Spleen (tissue), 11 donors: ENCODE measurements around the gene L3MBTL3. TPM values are rescaled to one million over a fixed set of nuclear protein-coding genes. Genes with fewer than 3 reads are reported as not detected.

ENCODE experiments used
- DNase-seq: peaks from one replicate; pipeline ENCODE4 v3.0.0-alpha.2; 2020
- H3K27ac ChIP-seq, 8 donors: fragments of 200-600 bp; sonication (generic) in 7 of 8; 1 replicate in 4 of 8; 2 replicates in 4 of 8; pipeline versions ENCODE4 v1.5.0 to v1.8.0; 2016 to 2021; ENCODE audit warnings: inconsistent platforms in 4 of 8, mild to moderate bottlenecking in 4 of 8, moderate library complexity in 1 of 8
- H3K27me3 ChIP-seq, 7 donors: fragments of 200-600 bp; sonication (generic) in 6 of 7; replicated peaks in 1 of 7; 1 replicate in 4 of 7; 2 replicates in 3 of 7; pipeline versions ENCODE4 v1.5.0 to v1.8.0; 2016 to 2021; ENCODE audit warnings: inconsistent platforms in 3 of 7, mild to moderate bottlenecking in 1 of 7
- H3K36me3 ChIP-seq, 6 donors: fragments of 200-600 bp; sonication (generic) in 5 of 6; 1 replicate in 4 of 6; 2 replicates in 2 of 6; pipeline versions ENCODE4 v1.5.0 to v1.8.0; 2016 to 2021; ENCODE audit warnings: inconsistent platforms in 2 of 6
- H3K4me1 ChIP-seq, 6 donors: fragments of 200-600 bp; sonication (generic) in 5 of 6; 1 replicate in 3 of 6; 2 replicates in 3 of 6; pipeline versions ENCODE4 v1.5.0 to v1.8.0; 2016 to 2021; ENCODE audit warnings: inconsistent platforms in 3 of 6
- H3K4me3 ChIP-seq, 8 donors: fragments of 200-600 bp; sonication (generic) in 7 of 8; 1 replicate in 4 of 8; 2 replicates in 4 of 8; pipeline versions ENCODE4 v1.5.0 to v1.8.0; 2016 to 2021; ENCODE audit warnings: inconsistent platforms in 4 of 8, mild to moderate bottlenecking in 4 of 8, moderate library complexity in 2 of 8
- H3K9me3 ChIP-seq, 8 donors: fragments of 200-600 bp; sonication (generic) in 7 of 8; 1 replicate in 4 of 8; 2 replicates in 4 of 8; pipeline versions ENCODE4 v1.5.0 to v1.8.0; 2016 to 2021; ENCODE audit warnings: inconsistent platforms in 4 of 8
- POLR2A ChIP-seq, 3 donors: fragments of 450-650 bp; IDR thresholded peaks; one replicate each; pipeline ENCODE4 v1.5.1; 2017; ENCODE audit warnings: antibody characterized with exemption in 3 of 3, mild to moderate bottlenecking in 1 of 3
- POLR2AphosphoS5 ChIP-seq, 3 donors: sonication (generic); formaldehyde crosslinking; IDR thresholded peaks; one replicate each; pipeline ENCODE4 v1.5.1; 2017; ENCODE audit warnings: antibody characterized with exemption in 3 of 3
- WGBS, 5 donors: extraction: QIAGEN DNeasy Blood & Tissue Kit in 3 of 5; methylation state at CpG; one replicate each; pipeline versions ENCODE4 v1.1.5 to v1.1.7; 2013 to 2018; 5-methylcytosine and 5-hydroxymethylcytosine counted together
- intact Hi-C: fragments of 100-400 bp; cut with DNase I; formaldehyde crosslinking; loops from one replicate; pipeline ENCODE4 v1.15.0; 2023; ENCODE audit warnings: low total_unique reads
- polyA plus RNA-seq, 3 donors: library from polyadenylated mRNA; stranded (reverse); fragments of 200-250 nt; gene quantifications; one replicate each; pipeline ENCODE4 v1.2.1, GENCODE V29; 2013
- total RNA-seq, 7 donors: library from RNA; depleted of rRNA in 3 of 7; stranded (reverse); fragments of >200 nt in 3 of 7; fragmentation: NEBNext Ultra II Directional in 4 of 7; extraction: Animal tissue kit (Norgen Biotek cat#: 25700) in 4 of 7; gene quantifications; one replicate each; pipeline versions ENCODE4 v1.1.0 to v1.2.1, GENCODE V29; 2016 to 2021
- TF ChIP-seq, protein P1 (sequence below), 11 experiments: fragments of 200-600 bp in 7 of 11; fragments of 450-650 bp in 4 of 11; sonication (generic) in 4 of 11; IDR thresholded peaks in 8 of 11; conservative IDR thresholded peaks in 3 of 11; 1 replicate in 7 of 11; 2 replicates in 4 of 11; pipeline versions ENCODE4 v1.4.0 to v1.8.0; 2016 to 2021; ENCODE audit warnings: antibody characterized with exemption in 11 of 11, inconsistent platforms in 4 of 11, mild to moderate bottlenecking in 1 of 11
- donor health status: healthy with polysubstance abuse.
- donor health status: DM: no; HTN: no; CAD: no; lungs with moderate emphysema.
- donor health status: DM: no; HTN: no; CAD: no.
- donor health status: Bipolar disorder and iron deficiency.
- donor health status: healthy.
- donor health status: DM: no; HTN: no; CAD: no.
- donor health status: DM: yes; HTN: yes; CAD: no.

L3MBTL3 gene
- total and polyA plus RNA-seq, 10 donors: 7.0 to 45.6 (median 26.0) TPM

GRCh38 chr6:130118236-130118635 lies 99.9 kb downstream of the L3MBTL3 start:
- peaks cover 0 to 27% (median 0%) of the 10 kb centered on the region in 6 donors for H3K36me3 ChIP-seq
- H3K4me1 ChIP-seq: peaks cover 4 to 41% (median 9%) of the 10 kb centered on the region in 6 donors
- H3K27me3 ChIP-seq: no peaks in the 10 kb centered on the region
- no peak for TF ChIP-seq POLR2A (IDR thresholded peaks at IDR 0.05)
- TF ChIP-seq POLR2AphosphoS5 (IDR thresholded peaks at IDR 0.05): no peak
- TF ChIP-seq, protein P1, sequence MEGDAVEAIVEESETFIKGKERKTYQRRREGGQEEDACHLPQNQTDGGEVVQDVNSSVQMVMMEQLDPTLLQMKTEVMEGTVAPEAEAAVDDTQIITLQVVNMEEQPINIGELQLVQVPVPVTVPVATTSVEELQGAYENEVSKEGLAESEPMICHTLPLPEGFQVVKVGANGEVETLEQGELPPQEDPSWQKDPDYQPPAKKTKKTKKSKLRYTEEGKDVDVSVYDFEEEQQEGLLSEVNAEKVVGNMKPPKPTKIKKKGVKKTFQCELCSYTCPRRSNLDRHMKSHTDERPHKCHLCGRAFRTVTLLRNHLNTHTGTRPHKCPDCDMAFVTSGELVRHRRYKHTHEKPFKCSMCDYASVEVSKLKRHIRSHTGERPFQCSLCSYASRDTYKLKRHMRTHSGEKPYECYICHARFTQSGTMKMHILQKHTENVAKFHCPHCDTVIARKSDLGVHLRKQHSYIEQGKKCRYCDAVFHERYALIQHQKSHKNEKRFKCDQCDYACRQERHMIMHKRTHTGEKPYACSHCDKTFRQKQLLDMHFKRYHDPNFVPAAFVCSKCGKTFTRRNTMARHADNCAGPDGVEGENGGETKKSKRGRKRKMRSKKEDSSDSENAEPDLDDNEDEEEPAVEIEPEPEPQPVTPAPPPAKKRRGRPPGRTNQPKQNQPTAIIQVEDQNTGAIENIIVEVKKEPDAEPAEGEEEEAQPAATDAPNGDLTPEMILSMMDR (IDR thresholded peaks at IDR 0.05 in 8 of 11, conservative IDR thresholded peaks at IDR 0.05 in 3 of 11): no peak
- intact Hi-C loops: no loop called here
- 80 to 89% (median 85%) methylated on average over 6 of the region's 6 CpGs for WGBS, 5 donors
- DNase-seq: no peak
- no peak overlapping the region for H3K27ac ChIP-seq
- no peak overlapping the region for H3K4me3 ChIP-seq
- H3K9me3 ChIP-seq: no peaks in the 10 kb centered on the region

- Histone ChIP-seq H3K9me3 (no peaks in the 10 kb centered on the region), H3K36me3 (peaks cover 0 to 32% (median 0%) of the 10 kb centered on the region in 6 donors), H3K27me3 (no peaks in the 10 kb centered on the region), H3K4me1 (peaks cover 4 to 36% (median 9%) of the 10 kb centered on the region in 6 donors), H3K4me3 (no peak overlapping the region), H3K27ac (no peak overlapping the region)
- intact Hi-C loops: no loop called here
- 97 to 100% (median 98%) methylated on average over 1 of the region's 1 CpG for WGBS, 5 donors
- DNase-seq: no peak
- TF ChIP-seq POLR2A (IDR thresholded peaks at IDR 0.05) (no peak), POLR2AphosphoS5 (IDR thresholded peaks at IDR 0.05) (no peak)
- TF ChIP-seq, protein P1 (IDR thresholded peaks at IDR 0.05 in 8 of 11, conservative IDR thresholded peaks at IDR 0.05 in 3 of 11): no peak
Measured at GRCh38 chr6:130119211-130119610, 100.8 kb downstream of the L3MBTL3 start.

DNA sequence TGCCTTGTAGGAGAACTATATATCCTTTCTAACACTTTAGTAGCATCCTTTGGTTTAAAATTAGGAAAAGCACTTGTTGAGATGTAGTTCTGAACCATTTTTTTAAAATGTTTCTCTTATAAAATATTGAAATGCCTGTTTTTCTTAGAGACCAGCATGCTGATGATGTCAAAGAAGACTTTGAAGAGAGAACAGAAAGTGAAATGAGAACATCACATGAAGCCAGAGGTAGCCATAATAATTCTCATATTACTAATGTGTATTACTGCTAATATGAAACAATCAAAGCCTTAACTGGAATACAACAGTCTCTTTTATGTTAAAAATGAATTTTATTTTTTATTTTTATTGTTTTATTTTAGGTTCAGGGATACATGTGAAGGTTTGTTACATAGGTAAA lies 102.3 kb downstream of the L3MBTL3 start:
- H3K4me3 ChIP-seq: no peak overlapping the region
- no peak overlapping the region for H3K27ac ChIP-seq
- intact Hi-C loops: no loop called here
- H3K27me3 ChIP-seq: no peaks in the 10 kb centered on the region
- H3K36me3 ChIP-seq: peaks cover 0 to 38% (median 0%) of the 10 kb centered on the region in 6 donors
- H3K9me3 ChIP-seq: no peaks in the 10 kb centered on the region
- TF ChIP-seq, protein P1 (IDR thresholded peaks at IDR 0.05 in 8 of 11, conservative IDR thresholded peaks at IDR 0.05 in 3 of 11): no peak
- TF ChIP-seq POLR2AphosphoS5 (IDR thresholded peaks at IDR 0.05) (no peak), POLR2A (IDR thresholded peaks at IDR 0.05) (no peak)
- H3K4me1 ChIP-seq: peaks cover under 1 to 20% (median 4%) of the 10 kb centered on the region in 6 donors
- DNase-seq: no peak

DNA sequence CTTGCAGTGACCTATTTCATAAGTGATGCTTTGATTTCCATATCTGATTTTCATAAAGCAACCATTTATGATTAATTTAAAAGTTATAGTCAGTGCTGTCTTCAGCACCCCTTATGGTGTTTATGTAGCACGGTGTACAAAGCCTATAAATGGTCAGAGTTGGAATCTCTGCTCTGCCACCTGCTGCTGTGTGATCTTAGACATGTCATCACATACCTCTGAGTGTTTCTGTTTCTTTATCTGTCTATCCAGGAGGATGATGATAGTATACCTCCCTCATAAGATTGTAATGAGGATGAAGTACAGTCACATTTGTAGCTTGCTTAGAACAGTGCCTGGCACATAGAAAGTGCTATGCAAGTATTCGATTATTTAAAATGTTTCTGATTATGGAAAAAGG lies 103.9 kb downstream of the L3MBTL3 start:
- no peak for TF ChIP-seq POLR2A (IDR thresholded peaks at IDR 0.05)
- no peak for TF ChIP-seq POLR2AphosphoS5 (IDR thresholded peaks at IDR 0.05)
- TF ChIP-seq, protein P1 (IDR thresholded peaks at IDR 0.05 in 8 of 11, conservative IDR thresholded peaks at IDR 0.05 in 3 of 11): no peak
- Histone ChIP-seq H3K4me3 (no peak overlapping the region), H3K9me3 (no peaks in the 10 kb centered on the region), H3K4me1 (peaks cover 0 to 17% (median 0%) of the 10 kb centered on the region in 6 donors), H3K36me3 (peaks cover 0 to 38% (median 0%) of the 10 kb centered on the region in 6 donors), H3K27ac (no peak overlapping the region), H3K27me3 (no peaks in the 10 kb centered on the region)
- intact Hi-C loops: no loop called here
- DNase-seq: no peak
- 87 to 99% (median 96%) methylated on average over 2 of the region's 2 CpGs for WGBS, 5 donors
